GM21360 (cell line): ENCODE data around the gene ANO2.

Experiments used
- ATAC-seq: cut with Tn5 transposase; IDR thresholded peaks from one replicate; pipeline ENCODE4 v1.9.1; 2021; ENCODE audit warnings: mild to moderate bottlenecking, moderate library complexity; ENCODE audit not compliant: unreplicated experiment

Gene ANO2

GRCh38 chr12:5588176-5588575 lies 356.9 kb downstream of the ANO2 start:
- no peak for ATAC-seq

DNA sequence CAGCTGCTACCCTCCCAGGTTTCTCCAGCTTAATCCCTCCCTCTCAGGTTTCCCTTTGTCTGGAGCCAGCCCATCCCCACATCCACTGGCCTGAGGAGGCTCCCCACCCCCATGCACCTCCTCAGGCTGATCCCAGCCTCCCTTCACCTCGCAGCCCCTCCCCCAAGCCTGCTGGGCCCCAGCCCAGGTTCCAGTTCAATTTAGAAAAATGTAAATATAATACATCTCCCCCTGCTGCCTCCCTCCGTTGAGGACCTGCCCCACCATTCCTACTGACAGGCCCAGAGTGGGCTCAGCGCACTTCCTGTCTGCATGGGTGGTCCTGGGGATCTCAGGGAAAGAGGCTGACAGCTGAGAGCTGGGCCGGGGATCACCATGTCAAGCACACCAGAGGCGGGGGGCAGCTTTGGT lies 357.3 kb downstream of the ANO2 start:
- ATAC-seq, result no peak

- ATAC-seq, result no peak
Measured at GRCh38 chr12:5586201-5586600, 358.9 kb downstream of the ANO2 start.

- no peak for ATAC-seq
Measured at GRCh38 chr12:5585178-5585577, 359.9 kb downstream of the ANO2 start.

- no peak for ATAC-seq
Measured at GRCh38 chr12:5584412-5585175, 360.5 kb downstream of the ANO2 start.

- ATAC-seq, result no peak
Measured at GRCh38 chr12:5582541-5582940, 362.5 kb downstream of the ANO2 start.

DNA sequence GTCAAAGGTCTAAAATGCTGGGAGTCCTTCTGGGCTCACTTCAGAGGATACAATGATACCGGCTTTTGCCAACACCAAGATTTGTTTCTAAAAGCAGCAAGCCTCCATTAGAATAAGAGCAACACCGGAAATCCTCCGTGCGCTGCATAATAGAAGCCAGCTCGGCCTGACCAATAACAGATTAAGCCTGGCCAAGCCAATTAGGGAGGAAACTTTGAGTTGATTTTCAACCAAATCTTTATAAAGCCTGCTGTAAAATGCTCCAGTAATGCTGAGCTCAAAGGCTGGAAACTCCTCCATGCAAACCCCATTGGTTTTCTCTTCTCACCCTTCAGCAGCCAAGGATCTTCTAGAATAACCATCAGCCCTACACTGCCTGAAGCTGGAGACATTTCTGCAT lies 363.0 kb downstream of the ANO2 start:
- no peak for ATAC-seq

DNA sequence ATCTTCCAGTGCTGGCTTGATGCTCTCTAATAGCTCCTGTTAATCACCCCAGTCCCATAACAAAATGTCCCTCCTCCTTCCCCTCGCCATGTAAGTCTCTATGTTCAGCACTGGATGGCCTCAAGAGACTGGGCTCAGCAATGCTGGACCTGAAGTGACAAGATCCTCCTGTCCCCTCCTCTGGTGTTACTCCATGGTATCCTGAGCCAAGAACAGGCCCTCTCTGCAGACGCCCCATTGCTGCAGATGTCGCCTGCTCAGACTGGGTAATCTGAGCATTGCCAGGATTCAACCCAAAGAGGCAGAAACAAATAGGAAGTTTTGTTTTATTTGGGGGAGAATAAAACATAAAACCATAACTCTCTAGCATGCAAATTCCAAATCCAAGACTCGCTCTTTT lies 363.4 kb downstream of the ANO2 start:
- no peak for ATAC-seq

DNA sequence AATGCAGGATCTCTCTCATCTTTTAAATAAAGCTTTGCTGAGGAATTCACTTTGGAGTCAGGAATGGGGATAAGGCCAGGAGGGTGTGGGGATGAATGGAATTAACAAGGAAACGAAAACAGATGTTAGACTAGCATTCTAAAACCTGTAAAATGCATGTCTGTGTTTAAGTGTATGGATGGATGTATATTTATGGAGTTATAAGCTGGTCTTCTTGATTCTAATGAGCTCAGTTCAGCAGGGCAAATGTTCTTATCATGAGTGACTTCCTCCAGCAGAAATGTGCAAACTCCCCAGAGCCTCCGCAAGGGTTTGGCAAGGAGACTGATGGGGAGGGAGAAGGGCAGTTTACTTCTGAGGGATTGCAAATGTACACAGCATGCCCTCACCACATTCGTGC lies 364.0 kb downstream of the ANO2 start:
- ATAC-seq, result no peak

DNA sequence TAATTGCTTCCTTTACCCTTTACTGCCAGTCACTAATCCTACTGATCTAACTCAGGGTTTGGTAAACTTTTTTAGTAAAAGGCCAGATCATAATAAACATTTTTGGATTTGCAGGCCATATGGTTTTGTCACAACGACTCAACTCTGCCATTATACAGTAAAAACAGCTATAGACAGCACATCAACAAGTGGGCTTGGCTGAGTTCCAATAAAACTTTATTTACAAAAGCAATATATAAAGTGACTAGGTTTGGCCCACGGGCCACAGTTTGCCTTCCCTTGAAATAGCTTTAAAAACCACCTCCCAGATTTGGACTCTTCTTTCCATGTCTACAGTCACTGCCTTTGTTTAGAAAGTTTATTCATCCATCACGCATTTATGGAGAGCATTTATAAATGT lies 366.3 kb downstream of the ANO2 start:
- ATAC-seq, result no peak

- no peak for ATAC-seq
Measured at GRCh38 chr12:5577741-5578140, 367.3 kb downstream of the ANO2 start.

- ATAC-seq, result no peak
Measured at GRCh38 chr12:5577211-5577612, 367.8 kb downstream of the ANO2 start.

DNA sequence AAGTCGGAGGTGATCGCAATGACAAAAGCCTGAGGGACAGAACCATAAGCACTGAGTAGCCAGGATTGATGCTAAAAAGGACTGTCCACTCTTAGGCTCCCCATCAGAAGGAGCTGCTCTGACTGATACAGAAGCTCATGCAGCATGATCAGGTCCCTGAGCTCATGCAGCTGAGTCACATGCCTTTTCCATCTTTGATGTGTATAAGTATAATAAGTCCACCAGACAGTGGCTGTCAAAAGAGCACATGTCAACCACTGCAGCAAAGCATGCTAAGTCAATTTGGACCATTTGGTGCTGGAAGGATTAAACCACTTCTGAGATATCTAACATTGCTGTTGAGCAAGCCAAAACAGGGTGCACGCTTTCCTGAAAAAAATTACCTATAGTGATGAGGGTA lies 369.1 kb downstream of the ANO2 start:
- ATAC-seq, result no peak

DNA sequence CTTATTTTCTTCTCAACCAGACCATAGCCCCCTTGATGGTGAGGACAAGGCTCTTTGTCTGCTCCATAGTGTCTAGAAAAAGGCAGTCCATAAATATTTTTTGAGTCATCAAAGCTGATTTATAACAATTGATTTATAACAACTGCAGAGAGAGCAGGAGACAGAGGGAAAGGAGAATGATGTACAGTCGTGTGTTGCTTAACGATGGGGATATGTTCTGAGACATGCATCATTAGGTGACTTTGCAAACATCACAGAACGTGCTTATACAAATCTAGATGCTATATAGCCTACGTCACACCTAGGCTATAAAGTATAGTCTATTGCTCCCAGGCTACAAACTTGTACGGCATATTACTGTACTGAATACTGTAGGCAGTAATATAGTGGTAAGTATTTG lies 369.8 kb downstream of the ANO2 start:
- no peak for ATAC-seq

DNA sequence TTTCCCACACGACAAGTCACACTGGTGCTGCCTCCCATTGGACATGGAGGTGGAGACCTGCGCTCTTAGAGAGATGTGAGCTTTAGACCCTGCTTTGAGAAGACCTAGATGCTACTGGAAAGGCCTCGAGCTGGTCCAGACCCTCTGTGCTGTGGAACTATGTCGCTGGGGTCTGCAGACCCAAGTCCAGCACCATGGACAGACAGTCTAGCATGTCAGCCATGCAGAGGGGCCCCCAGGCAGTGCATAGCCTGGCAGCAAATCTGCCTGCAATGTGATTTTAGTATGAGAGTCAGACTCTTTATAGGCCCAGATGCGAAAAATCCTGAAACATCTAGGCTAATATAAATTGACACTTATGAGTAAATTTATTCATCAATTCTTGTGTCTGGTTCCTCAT lies 371.7 kb downstream of the ANO2 start:
- ATAC-seq, result no peak

GRCh38 chr12:5571115-5571514 lies 373.9 kb downstream of the ANO2 start:
- no peak for ATAC-seq

DNA sequence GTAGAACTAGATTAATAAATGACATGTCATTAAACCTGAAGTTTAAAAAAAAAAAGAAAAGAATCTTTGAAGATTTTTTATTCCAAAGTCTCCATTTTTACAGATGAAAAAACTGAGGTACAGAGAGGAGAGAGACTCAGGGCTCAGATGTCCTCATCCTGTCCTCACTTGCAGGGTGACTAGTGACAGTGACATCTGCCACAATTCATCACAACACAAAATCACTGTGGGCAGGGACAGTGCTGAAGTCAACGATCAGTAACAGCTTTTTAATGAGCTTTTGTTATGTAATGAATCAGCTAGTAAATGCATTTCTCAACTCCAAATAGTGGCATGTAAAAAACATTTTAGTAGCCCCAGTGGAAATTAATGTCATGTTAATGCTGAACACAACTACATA lies 374.6 kb downstream of the ANO2 start:
- no peak for ATAC-seq

GRCh38 chr12:5568325-5568981 lies 376.6 kb downstream of the ANO2 start:
- ATAC-seq, result no peak

GRCh38 chr12:5567016-5567725 lies 377.9 kb downstream of the ANO2 start:
- no peak for ATAC-seq

GRCh38 chr12:5565933-5566599 lies 379.0 kb downstream of the ANO2 start:
- no peak for ATAC-seq

DNA sequence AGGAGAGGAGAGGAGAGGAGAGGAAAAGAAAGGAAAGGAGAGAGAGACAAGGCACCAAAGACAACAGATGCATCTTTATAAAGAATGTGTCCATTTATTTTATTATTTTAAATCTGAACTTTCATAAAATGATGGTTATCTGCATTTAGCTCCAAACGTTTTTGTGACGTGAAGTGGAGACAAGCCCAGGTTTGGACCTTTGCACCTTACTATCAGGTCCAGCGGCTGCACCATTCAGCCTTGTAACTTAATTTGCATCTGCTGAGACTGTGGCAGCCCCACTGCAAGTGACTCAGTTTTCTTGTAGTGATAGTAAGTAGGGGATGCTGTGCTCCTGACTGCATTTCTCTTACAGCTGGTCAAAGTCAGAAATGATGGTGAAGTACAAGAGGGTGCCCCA lies 382.5 kb downstream of the ANO2 start:
- ATAC-seq, result no peak

DNA sequence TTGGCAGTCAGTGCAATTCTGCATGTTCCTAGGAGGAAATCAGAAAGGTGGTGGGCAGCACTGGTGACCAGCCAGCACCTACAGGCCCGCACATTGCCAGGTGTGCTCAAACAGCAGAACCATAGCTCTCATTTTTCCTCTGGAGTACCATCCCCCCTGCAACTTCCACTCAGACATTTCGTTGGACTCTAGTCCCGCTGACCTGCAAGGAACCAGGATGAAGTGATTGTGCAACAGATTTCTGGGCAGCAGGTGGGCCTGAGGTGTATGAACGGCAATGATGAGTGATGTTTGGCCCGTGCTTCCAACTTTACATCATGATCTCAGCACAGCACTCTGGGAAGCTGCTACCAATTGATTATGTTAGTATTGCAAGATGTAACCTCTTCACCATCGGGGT lies 383.2 kb downstream of the ANO2 start:
- no peak for ATAC-seq
